Uterus (tissue), 4 donors: ENCODE results near the gene PGR. TPM values are rescaled to one million over a fixed set of nuclear protein-coding genes. Genes with fewer than 3 reads are reported as not detected.
A peak's percentile ranks its signal among the peaks of the same experiment; 100 is the strongest.

Experiments used
- DNase-seq, 2 donors: peaks; one replicate each; pipeline ENCODE4 v3.0.0-alpha.2; 2019 to 2020
- H3K27ac ChIP-seq, 2 donors: fragments of 200-600 bp; sonication (generic); 1 replicate in 1 of 2; 2 replicates in 1 of 2; pipeline ENCODE4 v1.5.1; 2016 to 2018
- H3K27me3 ChIP-seq, 2 donors: fragments of 200-600 bp; sonication (generic); one replicate each; pipeline ENCODE4 v1.5.1; 2018 to 2019; ENCODE audit warnings: control low read depth in 1 of 2
- H3K36me3 ChIP-seq, 2 donors: fragments of 200-600 bp; sonication (generic); one replicate each; pipeline ENCODE4 v1.5.1; 2019; ENCODE audit warnings: control low read depth in 1 of 2
- H3K4me1 ChIP-seq, 2 donors: fragments of 200-600 bp; sonication (generic); one replicate each; pipeline ENCODE4 v1.5.1; 2018 to 2019; ENCODE audit warnings: control low read depth in 1 of 2
- H3K4me3 ChIP-seq, 2 donors: fragments of 200-600 bp; sonication (generic); 1 replicate in 1 of 2; 2 replicates in 1 of 2; pipeline ENCODE4 v1.5.1; 2018 to 2019; ENCODE audit warnings: mild to moderate bottlenecking in 1 of 2
- H3K9me3 ChIP-seq, 2 donors: fragments of 200-600 bp; sonication (generic); one replicate each; pipeline ENCODE4 v1.5.1; 2019; ENCODE audit warnings: control low read depth in 1 of 2
- POLR2A ChIP-seq, 2 donors: fragments of 450-650 bp; IDR thresholded peaks; one replicate each; pipeline ENCODE4 v1.6.1; 2016; ENCODE audit warnings: antibody characterized with exemption in 2 of 2, mild to moderate bottlenecking in 1 of 2, moderate library complexity in 1 of 2
- intact Hi-C: fragments of 100-400 bp; cut with DNase I; formaldehyde crosslinking; loops from one replicate; pipeline ENCODE4 v1.15.1; 2023; ENCODE audit warnings: low total_unique reads
- total RNA-seq, 4 donors: library from RNA; depleted of rRNA in 3 of 4; stranded (reverse); fragments of >200 nt in 3 of 4; gene quantifications; one replicate each; pipeline versions ENCODE4 v1.1.0 to v1.2.4, GENCODE V29; 2014 to 2023
- TF ChIP-seq, protein P1 (sequence below), 4 experiments: fragments of 200-600 bp in 2 of 4; fragments of 450-650 bp in 2 of 4; sonication (generic) in 2 of 4; IDR thresholded peaks; one replicate each; pipeline ENCODE4 v1.5.1; 2016 to 2019; ENCODE audit warnings: antibody characterized with exemption in 4 of 4, mild to moderate bottlenecking in 2 of 4, moderate library complexity in 1 of 4
- donor health status: DM: yes; HTN: yes; CAD: no.

PGR gene
- total RNA-seq, 4 donors from 2014 or later: 35.2 to 145 (median 108) TPM

DNA sequence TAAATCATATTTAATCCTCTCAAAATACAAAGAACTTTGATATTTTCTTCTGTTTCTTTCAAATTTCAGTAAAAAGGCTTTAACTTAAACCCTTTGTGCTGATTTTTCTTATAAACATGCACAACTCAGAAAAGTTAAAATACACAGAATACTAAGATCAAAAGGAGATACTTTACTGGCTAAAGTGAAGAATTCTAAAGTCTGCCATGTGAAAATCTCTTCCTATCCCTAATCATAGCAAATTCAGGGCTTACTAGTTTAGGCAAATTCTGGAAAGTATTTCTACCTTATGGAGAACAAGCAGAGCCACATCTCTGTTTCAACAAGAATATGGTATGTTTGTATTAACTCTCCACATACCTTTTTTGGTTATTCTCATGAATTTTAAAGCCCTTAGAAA lies 96.6 kb downstream of the PGR start:
- no peak for DNase-seq
- no peaks in the 10 kb centered on the region for H3K27me3 ChIP-seq
- H3K27ac ChIP-seq: peak overlapping the region; percentile 66 to 69
- intact Hi-C loops: no loop called here
- H3K4me3 ChIP-seq: no peak overlapping the region
- no peak for TF ChIP-seq POLR2A (IDR thresholded peaks at IDR 0.05)
- TF ChIP-seq, protein P1, sequence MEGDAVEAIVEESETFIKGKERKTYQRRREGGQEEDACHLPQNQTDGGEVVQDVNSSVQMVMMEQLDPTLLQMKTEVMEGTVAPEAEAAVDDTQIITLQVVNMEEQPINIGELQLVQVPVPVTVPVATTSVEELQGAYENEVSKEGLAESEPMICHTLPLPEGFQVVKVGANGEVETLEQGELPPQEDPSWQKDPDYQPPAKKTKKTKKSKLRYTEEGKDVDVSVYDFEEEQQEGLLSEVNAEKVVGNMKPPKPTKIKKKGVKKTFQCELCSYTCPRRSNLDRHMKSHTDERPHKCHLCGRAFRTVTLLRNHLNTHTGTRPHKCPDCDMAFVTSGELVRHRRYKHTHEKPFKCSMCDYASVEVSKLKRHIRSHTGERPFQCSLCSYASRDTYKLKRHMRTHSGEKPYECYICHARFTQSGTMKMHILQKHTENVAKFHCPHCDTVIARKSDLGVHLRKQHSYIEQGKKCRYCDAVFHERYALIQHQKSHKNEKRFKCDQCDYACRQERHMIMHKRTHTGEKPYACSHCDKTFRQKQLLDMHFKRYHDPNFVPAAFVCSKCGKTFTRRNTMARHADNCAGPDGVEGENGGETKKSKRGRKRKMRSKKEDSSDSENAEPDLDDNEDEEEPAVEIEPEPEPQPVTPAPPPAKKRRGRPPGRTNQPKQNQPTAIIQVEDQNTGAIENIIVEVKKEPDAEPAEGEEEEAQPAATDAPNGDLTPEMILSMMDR (IDR thresholded peaks at IDR 0.05): no peak
- H3K4me1 ChIP-seq: peaks cover 0 to 6% of the 10 kb centered on the region in 2 donors
- H3K9me3 ChIP-seq: no peaks in the 10 kb centered on the region
- H3K36me3 ChIP-seq: no peaks in the 10 kb centered on the region

DNA sequence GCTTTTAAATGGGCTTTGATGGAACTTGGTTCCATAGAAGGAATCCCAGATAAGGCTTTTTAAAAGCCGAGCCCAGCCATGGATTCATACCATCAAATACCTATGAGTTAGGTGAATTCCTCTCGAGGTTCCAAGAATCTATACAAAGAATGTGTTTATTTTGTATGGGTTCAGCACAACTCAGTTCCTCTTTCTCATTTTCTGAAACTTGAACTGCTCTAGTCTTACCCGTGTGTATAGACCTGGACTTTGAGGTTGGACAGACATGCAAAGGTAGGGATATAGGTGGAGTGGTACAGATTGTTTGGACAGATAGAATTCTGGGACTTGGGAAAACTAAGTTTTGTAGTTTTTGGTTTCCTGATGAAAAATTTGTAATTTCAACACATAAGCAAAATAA lies 97.9 kb downstream of the PGR start:
- H3K4me1 ChIP-seq: peaks cover 0 to 6% of the 10 kb centered on the region in 2 donors
- no peaks in the 10 kb centered on the region for H3K9me3 ChIP-seq
- peak overlapping the region; percentile 66 to 69 for H3K27ac ChIP-seq
- intact Hi-C loops: no loop called here
- no peaks in the 10 kb centered on the region for H3K27me3 ChIP-seq
- no peak overlapping the region for H3K4me3 ChIP-seq
- DNase-seq: no peak
- H3K36me3 ChIP-seq: no peaks in the 10 kb centered on the region
- TF ChIP-seq, protein P1 (IDR thresholded peaks at IDR 0.05): no peak
- TF ChIP-seq POLR2A (IDR thresholded peaks at IDR 0.05): no peak

DNA sequence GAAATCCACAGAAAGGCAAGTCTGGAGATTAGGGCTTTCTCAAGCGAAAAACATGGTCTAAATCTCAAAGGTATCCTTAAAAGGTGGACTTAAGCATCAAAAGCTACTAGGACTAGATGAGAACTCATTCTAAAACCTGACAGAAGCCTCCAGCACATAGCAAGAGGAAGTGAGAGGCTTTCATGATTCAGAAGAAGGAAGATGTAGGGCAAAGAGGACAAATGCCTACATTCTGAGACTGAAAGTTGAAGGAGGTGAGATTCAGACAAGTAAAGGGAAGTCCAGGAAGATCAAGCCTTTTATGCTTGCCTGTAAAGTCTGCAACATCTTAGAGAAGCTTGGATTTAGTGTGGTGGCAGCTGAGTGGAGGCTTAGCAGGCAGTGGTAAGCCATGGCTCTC lies 98.9 kb downstream of the PGR start:
- no peak for DNase-seq
- TF ChIP-seq POLR2A (IDR thresholded peaks at IDR 0.05): no peak
- TF ChIP-seq, protein P1 (IDR thresholded peaks at IDR 0.05): no peak
- peaks cover 0 to 6% of the 10 kb centered on the region in 2 donors for H3K4me1 ChIP-seq
- H3K9me3 ChIP-seq: no peaks in the 10 kb centered on the region
- H3K27ac ChIP-seq: peak overlapping the region; percentile 66 to 69
- no peak overlapping the region for H3K4me3 ChIP-seq
- no peaks in the 10 kb centered on the region for H3K27me3 ChIP-seq
- H3K36me3 ChIP-seq: no peaks in the 10 kb centered on the region
- intact Hi-C loops: no loop called here

DNA sequence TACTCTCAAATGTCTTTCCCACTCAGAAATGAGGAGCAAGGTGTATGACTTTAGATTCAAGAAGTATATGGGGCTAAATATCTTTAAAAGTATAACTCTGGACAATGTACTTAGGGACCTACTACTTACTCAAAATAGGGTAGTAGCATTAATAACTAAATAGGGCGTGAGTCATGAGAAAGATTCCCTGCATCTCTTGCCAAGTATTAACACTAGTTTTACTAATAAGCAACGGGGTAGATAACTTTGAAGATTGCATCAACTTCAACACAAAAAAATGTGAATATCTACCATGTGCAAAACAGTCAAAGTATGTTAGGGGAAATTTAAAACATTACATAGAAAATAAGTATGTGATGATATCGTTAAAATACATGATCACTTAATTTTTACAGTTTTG lies 99.6 kb downstream of the PGR start:
- intact Hi-C loops: no loop called here
- Histone ChIP-seq H3K27me3 (no peaks in the 10 kb centered on the region), H3K4me1 (peaks cover 0 to 6% of the 10 kb centered on the region in 2 donors), H3K4me3 (no peak overlapping the region), H3K36me3 (no peaks in the 10 kb centered on the region), H3K9me3 (no peaks in the 10 kb centered on the region), H3K27ac (peak overlapping the region; percentile 25 to 66)
- no peak for DNase-seq
- TF ChIP-seq, protein P1 (IDR thresholded peaks at IDR 0.05): no peak
- no peak for TF ChIP-seq POLR2A (IDR thresholded peaks at IDR 0.05)

DNA sequence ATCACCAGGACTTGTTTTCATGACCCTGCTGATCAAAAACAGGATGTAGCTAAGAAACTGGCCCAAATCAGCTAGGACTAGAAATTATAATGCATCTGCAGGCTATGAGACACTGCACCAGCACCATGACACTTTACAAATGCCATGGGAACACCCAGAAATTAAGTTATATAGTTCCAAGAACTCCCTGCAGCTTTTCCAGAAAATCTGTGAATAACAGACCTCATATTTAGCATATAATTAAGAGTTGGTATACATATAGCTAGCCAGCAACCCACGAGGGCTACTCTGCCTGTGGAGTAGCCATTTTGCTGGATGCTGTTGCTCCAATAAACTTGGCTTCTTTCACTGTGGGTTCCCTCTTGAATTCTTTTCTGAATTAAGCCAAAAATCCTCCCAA lies 101.0 kb downstream of the PGR start:
- intact Hi-C loops: no loop called here
- Histone ChIP-seq H3K9me3 (no peaks in the 10 kb centered on the region), H3K27ac (peak overlapping the region; percentile 9 to 16), H3K4me1 (no peaks in the 10 kb centered on the region), H3K4me3 (no peak overlapping the region), H3K36me3 (no peaks in the 10 kb centered on the region), H3K27me3 (no peaks in the 10 kb centered on the region)
- no peak for DNase-seq
- TF ChIP-seq POLR2A (IDR thresholded peaks at IDR 0.05): no peak
- TF ChIP-seq, protein P1 (IDR thresholded peaks at IDR 0.05): no peak
